Body of pancreas (tissue), 4 donors: ENCODE results near the gene ADD1. TPM values are rescaled to one million over a fixed set of nuclear protein-coding genes. Genes with fewer than 3 reads are reported as not detected.

ENCODE experiments used
- ATAC-seq: fragments of 150-250 bp; one replicate; pipeline ENCODE4 v1.9.1; 2016
- DNase-seq, 4 donors: peaks; one replicate each; pipeline ENCODE4 v3.0.0-alpha.2; 2019
- H3K27ac ChIP-seq, 4 donors: fragments of 200-600 bp; sonication (generic); 1 replicate in 3 of 4; 2 replicates in 1 of 4; pipeline versions ENCODE4 v1.5.1 to v1.6.1; 2016 to 2019; ENCODE audit warnings: mild to moderate bottlenecking in 1 of 4, mixed read lengths in 1 of 4, moderate library complexity in 1 of 4
- H3K27me3 ChIP-seq, 2 donors: fragments of 200-600 bp; sonication (generic); one replicate each; pipeline ENCODE4 v1.6.0; 2016; ENCODE audit warnings: mild to moderate bottlenecking in 1 of 2
- H3K36me3 ChIP-seq, 2 donors: fragments of 200-600 bp; sonication (generic); replicated peaks in 1 of 2; 2 replicates each; pipeline ENCODE4 v1.5.1; 2016; ENCODE audit warnings: low read depth in 2 of 2; ENCODE audit not compliant: insufficient read depth in 1 of 2
- H3K4me1 ChIP-seq: fragments of 200-600 bp; sonication (generic); one replicate; pipeline ENCODE4 v1.6.0; 2016
- H3K4me3 ChIP-seq, 2 donors: fragments of 200-600 bp; sonication (generic); 1 replicate in 1 of 2; 2 replicates in 1 of 2; pipeline ENCODE4 v1.5.1; 2016 to 2019
- H3K9me3 ChIP-seq, 3 donors: fragments of 200-600 bp; sonication (generic); 1 replicate in 2 of 3; 2 replicates in 1 of 3; pipeline ENCODE4 v1.5.1; 2016
- CTCF ChIP-seq, 7 experiments: fragments of 450-650 bp in 4 of 7; fragments of 200-600 bp in 3 of 7; sonication (generic) in 3 of 7; IDR thresholded peaks; one replicate each; pipeline ENCODE4 v1.5.1; 2016 to 2019; ENCODE audit warnings: antibody characterized with exemption in 7 of 7
- POLR2A ChIP-seq, 3 donors: fragments of 450-650 bp; IDR thresholded peaks; one replicate each; pipeline ENCODE4 v1.6.1; 2016; ENCODE audit warnings: antibody characterized with exemption in 3 of 3, mild to moderate bottlenecking in 2 of 3
- WGBS, 2 donors: methylation state at CpG; one replicate each; pipeline ENCODE4 v1.1.5; 2017; 5-methylcytosine and 5-hydroxymethylcytosine counted together
- intact Hi-C: fragments of 100-400 bp; cut with DNase I; formaldehyde crosslinking; loops from one replicate; pipeline ENCODE4 v1.15.1; 2023
- total RNA-seq, 2 donors: library from RNA; depleted of rRNA; stranded (reverse); fragments of >200 nt; gene quantifications; one replicate each; pipeline ENCODE4 v1.1.0, GENCODE V29; 2016

The ADD1 gene
- total RNA-seq, 2 donors from 2014 or later: 84.1 to 266 TPM

GRCh38 chr4:2908686-2909085 lies 65.0 kb downstream of the ADD1 start:
- ATAC-seq: no peak
- H3K27ac ChIP-seq: no peak overlapping the region

GRCh38 chr4:2909583-2909982 lies 65.9 kb downstream of the ADD1 start:
- Histone ChIP-seq H3K4me1 (peaks cover 21% of the 10 kb centered on the region), H3K27ac (no peak overlapping the region), H3K27me3 (no peaks in the 10 kb centered on the region), H3K9me3 (no peaks in the 10 kb centered on the region), H3K4me3 (no peak overlapping the region), H3K36me3 (peaks cover 6 to 26% of the 10 kb centered on the region in 2 donors)
- WGBS, 2 donors: 85% methylated on average over 8 of the region's 8 CpGs
- TF ChIP-seq CTCF (IDR thresholded peaks at IDR 0.05): no peak
- no peak for TF ChIP-seq POLR2A (IDR thresholded peaks at IDR 0.05)
- DNase-seq: no peak
- ATAC-seq: no peak
- intact Hi-C loops: no loop called here

More at GRCh38 chr4:2908686-2909085, 65.0 kb downstream of the ADD1 start:
- no peak for DNase-seq
- no peaks in the 10 kb centered on the region for H3K9me3 ChIP-seq
- peaks cover 6 to 29% of the 10 kb centered on the region in 2 donors for H3K36me3 ChIP-seq
- peaks cover 16% of the 10 kb centered on the region for H3K4me1 ChIP-seq
- WGBS, 2 donors: 72 to 91% methylated on average over 7 of the region's 7 CpGs
- intact Hi-C loops: no loop called here
- H3K4me3 ChIP-seq: no peak overlapping the region
- no peaks in the 10 kb centered on the region for H3K27me3 ChIP-seq
- TF ChIP-seq POLR2A (IDR thresholded peaks at IDR 0.05): no peak
- TF ChIP-seq CTCF (IDR thresholded peaks at IDR 0.05): no peak

GRCh38 chr4:2910409-2910808 lies 66.8 kb downstream of the ADD1 start:
- 86 to 96% methylated on average over 4 to 7 of the region's 7 CpGs for WGBS, 2 donors

GRCh38 chr4:2911868-2912267 lies 68.2 kb downstream of the ADD1 start:
- Histone ChIP-seq H3K9me3 (no peaks in the 10 kb centered on the region), H3K27me3 (no peaks in the 10 kb centered on the region), H3K4me3 (no peak overlapping the region), H3K4me1 (peaks cover 26% of the 10 kb centered on the region), H3K36me3 (peaks cover 0 to 19% of the 10 kb centered on the region in 2 donors), H3K27ac (no peak overlapping the region)
- DNase-seq (no peak), ATAC-seq (no peak)
- no peak for TF ChIP-seq POLR2A (IDR thresholded peaks at IDR 0.05)
- no peak for TF ChIP-seq CTCF (IDR thresholded peaks at IDR 0.05)
- 90% methylated on average over 3 of the region's 3 CpGs; no CpG with 5 or more reads in 1 of the 2 donors for WGBS, 2 donors
- intact Hi-C loops: no loop called here

More at GRCh38 chr4:2910409-2910808, 66.8 kb downstream of the ADD1 start:
- Histone ChIP-seq H3K27ac (no peak overlapping the region), H3K4me1 (peaks cover 26% of the 10 kb centered on the region), H3K27me3 (no peaks in the 10 kb centered on the region), H3K36me3 (peaks cover 0 to 24% of the 10 kb centered on the region in 2 donors), H3K4me3 (no peak overlapping the region), H3K9me3 (no peaks in the 10 kb centered on the region)
- DNase-seq (no peak), ATAC-seq (no peak)
- intact Hi-C loops: no loop called here
- TF ChIP-seq CTCF (IDR thresholded peaks at IDR 0.05) (no peak), POLR2A (IDR thresholded peaks at IDR 0.05) (no peak)

- 91 to 100% methylated on average over 2 to 6 of the region's 6 CpGs for WGBS, 2 donors
- intact Hi-C loops: no loop called here
- ATAC-seq (no peak), DNase-seq (no peak)
- Histone ChIP-seq H3K4me1 (peaks cover 14% of the 10 kb centered on the region), H3K27ac (no peak overlapping the region), H3K36me3 (peaks cover 0 to 19% of the 10 kb centered on the region in 2 donors), H3K4me3 (no peak overlapping the region), H3K27me3 (no peaks in the 10 kb centered on the region), H3K9me3 (no peaks in the 10 kb centered on the region)
- TF ChIP-seq POLR2A (IDR thresholded peaks at IDR 0.05): no peak
- TF ChIP-seq CTCF (IDR thresholded peaks at IDR 0.05): no peak
Measured at GRCh38 chr4:2913168-2913567, 69.5 kb downstream of the ADD1 start.
